ENCODE data around the gene LSP1. TPM values are rescaled to one million over a fixed set of nuclear protein-coding genes. Genes with fewer than 3 reads are reported as not detected.

LSP1 gene
- total and polyA plus RNA-seq, 2 experiments from 2014 or later, result 29.9 to 47.0 TPM

DNA sequence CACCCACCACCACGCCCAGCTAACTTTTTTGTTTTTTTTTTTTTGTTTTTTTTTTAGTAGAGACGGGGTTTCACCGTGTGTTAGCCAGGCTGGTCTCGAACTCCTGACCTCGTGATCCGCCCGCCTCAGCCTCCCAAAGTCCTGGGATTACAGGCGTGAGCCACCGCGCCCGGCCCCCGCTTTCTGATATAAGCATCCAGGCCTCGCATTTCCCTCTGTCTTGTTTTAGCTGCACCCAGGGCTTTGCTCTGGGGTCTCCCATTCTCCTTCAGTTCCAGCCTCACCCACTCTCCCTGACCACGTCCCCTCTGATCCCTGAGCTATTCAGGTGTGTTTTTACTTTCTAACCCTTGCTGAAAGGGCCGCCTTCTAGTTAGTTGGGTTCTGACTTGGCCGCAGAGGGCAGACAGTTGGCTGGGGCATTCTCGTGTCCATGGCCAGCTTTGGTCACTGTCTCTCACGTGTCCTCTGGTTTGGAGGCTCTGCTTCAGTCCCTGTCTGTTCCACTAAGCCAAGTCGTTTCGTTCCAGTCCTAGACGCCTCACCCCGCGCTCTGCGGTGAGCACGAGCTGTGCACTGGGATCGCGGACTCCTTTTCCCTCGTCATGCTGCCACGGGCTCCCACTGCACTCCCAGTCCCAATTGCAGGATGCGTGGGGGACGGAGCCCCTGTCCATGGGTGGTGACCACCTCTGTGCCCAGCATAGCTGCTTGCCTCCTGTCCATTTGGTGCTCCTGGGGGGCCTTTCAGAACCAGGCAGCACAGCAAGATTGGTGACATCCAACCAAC, 60.6 kb downstream of the LSP1 start:
- no peak overlapping the region for H3K4me3 ChIP-seq
- H3K4me2 ChIP-seq, result no peak overlapping the region
- no peaks in the 10 kb centered on the region for H3K9me3 ChIP-seq (ENCODE audit: low read depth)
- DNase-seq (ENCODE audit: low spot score), result no peak
- H3K36me3 ChIP-seq (replicated peaks; ENCODE audit: insufficient read depth, low read depth), result no peaks in the 10 kb centered on the region
- H3K79me2 ChIP-seq, result no peaks in the 10 kb centered on the region
- TF ChIP-seq, protein P1, sequence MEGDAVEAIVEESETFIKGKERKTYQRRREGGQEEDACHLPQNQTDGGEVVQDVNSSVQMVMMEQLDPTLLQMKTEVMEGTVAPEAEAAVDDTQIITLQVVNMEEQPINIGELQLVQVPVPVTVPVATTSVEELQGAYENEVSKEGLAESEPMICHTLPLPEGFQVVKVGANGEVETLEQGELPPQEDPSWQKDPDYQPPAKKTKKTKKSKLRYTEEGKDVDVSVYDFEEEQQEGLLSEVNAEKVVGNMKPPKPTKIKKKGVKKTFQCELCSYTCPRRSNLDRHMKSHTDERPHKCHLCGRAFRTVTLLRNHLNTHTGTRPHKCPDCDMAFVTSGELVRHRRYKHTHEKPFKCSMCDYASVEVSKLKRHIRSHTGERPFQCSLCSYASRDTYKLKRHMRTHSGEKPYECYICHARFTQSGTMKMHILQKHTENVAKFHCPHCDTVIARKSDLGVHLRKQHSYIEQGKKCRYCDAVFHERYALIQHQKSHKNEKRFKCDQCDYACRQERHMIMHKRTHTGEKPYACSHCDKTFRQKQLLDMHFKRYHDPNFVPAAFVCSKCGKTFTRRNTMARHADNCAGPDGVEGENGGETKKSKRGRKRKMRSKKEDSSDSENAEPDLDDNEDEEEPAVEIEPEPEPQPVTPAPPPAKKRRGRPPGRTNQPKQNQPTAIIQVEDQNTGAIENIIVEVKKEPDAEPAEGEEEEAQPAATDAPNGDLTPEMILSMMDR (IDR thresholded peaks at IDR 0.05; ENCODE audit: poor library complexity), result no peak
- TF ChIP-seq EZH2phosphoT487 (IDR thresholded peaks at IDR 0.05; ENCODE audit: low read depth, severe bottlenecking, unreplicated experiment) (no peak), EZH2 (IDR thresholded peaks at IDR 0.05; ENCODE audit: borderline replicate concordance) (no peak)
- H3K4me1 ChIP-seq (ENCODE audit: insufficient read depth), result peaks cover 6% of the 10 kb centered on the region
- H3K27me3 ChIP-seq, result no peaks in the 10 kb centered on the region
- H4K20me1 ChIP-seq (ENCODE audit: insufficient read depth, poor library complexity, severe bottlenecking), result no peaks in the 10 kb centered on the region
- 97% methylated on average over 29 of the region's 31 CpGs for WGBS (ENCODE audit: low lambda C conversion rate, missing lambda C conversion rate)
- H3K27ac ChIP-seq, result no peak overlapping the region
- no peak overlapping the region for H2AFZ ChIP-seq
- no peaks in the 10 kb centered on the region for H3K9me2 ChIP-seq (replicated peaks; ENCODE audit: insufficient read depth)

DNA sequence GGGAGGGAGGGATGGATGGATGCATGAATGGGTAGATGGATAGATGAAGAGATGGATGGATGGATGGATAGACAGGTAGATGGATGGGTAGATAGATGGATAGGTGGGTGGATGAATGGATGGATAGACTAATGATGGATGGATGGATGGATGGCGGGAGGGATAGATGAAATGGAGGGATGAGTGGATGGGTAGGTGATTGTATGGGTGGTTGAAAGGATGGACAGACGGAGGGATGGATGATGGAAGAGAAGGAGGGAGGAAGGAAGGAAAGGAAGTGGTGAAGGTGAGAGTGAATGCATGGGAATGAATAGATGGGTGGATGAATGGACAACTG, 62.9 kb downstream of the LSP1 start:
- Histone ChIP-seq H3K4me3 (no peak overlapping the region), H3K27ac (no peak overlapping the region), H3K4me2 (no peak overlapping the region), H3K79me2 (no peaks in the 10 kb centered on the region), H3K36me3 (replicated peaks; ENCODE audit: insufficient read depth, low read depth) (no peaks in the 10 kb centered on the region), H3K9me3 (ENCODE audit: low read depth) (no peaks in the 10 kb centered on the region), H3K4me1 (ENCODE audit: insufficient read depth) (no peaks in the 10 kb centered on the region), H3K9me2 (replicated peaks; ENCODE audit: insufficient read depth) (no peaks in the 10 kb centered on the region), H2AFZ (no peak overlapping the region), H4K20me1 (ENCODE audit: insufficient read depth, poor library complexity, severe bottlenecking) (no peaks in the 10 kb centered on the region), H3K27me3 (no peaks in the 10 kb centered on the region)
- 100% methylated on average over 2 of the region's 2 CpGs for whole genome bisulfite sequencing (ENCODE audit: low lambda C conversion rate, missing lambda C conversion rate)
- no peak for TF ChIP-seq EZH2 (IDR thresholded peaks at IDR 0.05; ENCODE audit: borderline replicate concordance)
- no peak for DNase-seq (ENCODE audit: low spot score)

DNA sequence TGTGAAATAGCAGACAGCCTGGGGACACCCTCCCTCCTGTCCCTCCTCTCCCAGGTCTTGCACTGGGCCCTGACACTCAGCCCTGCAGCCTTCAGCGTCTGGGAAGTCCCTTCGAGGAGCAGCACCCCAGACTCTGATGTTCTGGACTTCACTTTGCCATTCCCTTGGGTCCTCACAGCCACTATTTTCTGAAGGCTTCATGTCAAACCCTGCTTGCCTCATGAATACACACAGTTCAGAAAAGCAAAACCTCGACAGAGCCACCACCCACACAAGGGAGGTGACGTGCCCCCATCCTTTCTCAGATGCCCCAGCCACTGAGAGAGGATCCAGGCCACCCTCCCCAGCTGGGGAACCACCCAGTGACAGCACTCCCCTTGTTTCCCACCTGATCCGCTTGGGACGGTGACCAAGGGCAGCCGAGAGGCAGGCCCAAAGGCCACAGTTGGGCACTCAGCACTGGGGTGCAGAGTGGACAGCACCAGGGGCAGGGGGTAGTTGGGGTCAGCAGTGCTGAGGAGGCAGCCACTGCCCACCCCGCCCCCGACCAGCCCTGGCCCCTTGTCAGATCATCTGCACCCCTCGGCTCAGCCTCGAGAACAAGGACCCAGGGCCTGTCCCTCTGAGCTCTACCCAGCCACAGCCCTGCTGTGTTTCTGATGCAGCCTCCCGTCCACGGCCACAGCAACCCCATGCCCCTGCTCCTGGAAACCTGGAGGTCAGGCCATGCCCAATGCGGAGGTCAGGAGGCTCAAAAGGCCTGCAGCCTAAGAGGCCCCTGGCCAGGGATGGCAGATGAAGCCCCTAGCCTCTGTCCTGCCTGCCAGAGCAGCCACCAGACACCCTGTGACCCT, 63.5 kb downstream of the LSP1 start:
- H4K20me1 ChIP-seq (ENCODE audit: insufficient read depth, poor library complexity, severe bottlenecking), result no peaks in the 10 kb centered on the region
- no peaks in the 10 kb centered on the region for H3K36me3 ChIP-seq (replicated peaks; ENCODE audit: insufficient read depth, low read depth)
- H3K4me1 ChIP-seq (ENCODE audit: insufficient read depth), result no peaks in the 10 kb centered on the region
- no peak overlapping the region for H3K27ac ChIP-seq
- H3K9me2 ChIP-seq (replicated peaks; ENCODE audit: insufficient read depth), result no peaks in the 10 kb centered on the region
- H3K79me2 ChIP-seq, result no peaks in the 10 kb centered on the region
- H2AFZ ChIP-seq, result no peak overlapping the region
- WGBS (ENCODE audit: low lambda C conversion rate, missing lambda C conversion rate), result 89% methylated on average over 14 of the region's 14 CpGs
- H3K4me2 ChIP-seq, result no peak overlapping the region
- TF ChIP-seq EZH2phosphoT487 (IDR thresholded peaks at IDR 0.05; ENCODE audit: low read depth, severe bottlenecking, unreplicated experiment) (no peak), EZH2 (IDR thresholded peaks at IDR 0.05; ENCODE audit: borderline replicate concordance) (no peak)
- TF ChIP-seq, protein P1 (IDR thresholded peaks at IDR 0.05; ENCODE audit: poor library complexity), result no peak
- DNase-seq (ENCODE audit: low spot score), result no peak
- no peaks in the 10 kb centered on the region for H3K27me3 ChIP-seq
- no peak overlapping the region for H3K4me3 ChIP-seq
- H3K9me3 ChIP-seq (ENCODE audit: low read depth), result no peaks in the 10 kb centered on the region

DNA sequence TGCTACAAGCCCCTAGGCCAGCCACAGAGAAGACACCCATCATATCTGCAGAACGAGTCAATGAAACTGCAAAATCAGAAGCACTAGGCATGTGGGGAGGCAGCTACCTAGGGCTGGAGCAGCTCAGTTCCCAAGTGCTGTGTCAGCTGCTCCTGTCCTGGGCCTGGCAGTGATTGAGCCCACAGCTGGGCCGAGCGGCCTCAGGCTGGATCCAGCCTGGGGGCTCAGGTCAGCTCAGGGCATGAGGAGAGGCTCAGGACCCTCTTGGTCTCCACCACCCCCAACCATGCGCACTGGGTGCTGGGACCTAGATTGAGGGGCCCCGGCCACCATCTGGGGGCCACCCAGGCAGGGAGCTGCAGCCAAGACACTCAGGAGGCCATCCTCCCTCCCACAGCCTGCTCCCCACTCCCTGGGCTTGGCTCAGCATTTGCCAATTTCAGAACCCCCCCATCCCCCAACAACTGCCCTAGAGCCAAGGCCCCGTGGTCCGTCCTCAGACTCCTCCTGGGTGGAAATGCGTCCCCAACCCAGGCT, 64.2 kb downstream of the LSP1 start:
- Histone ChIP-seq H3K4me3 (no peak overlapping the region), H3K36me3 (replicated peaks; ENCODE audit: insufficient read depth, low read depth) (no peaks in the 10 kb centered on the region), H3K27me3 (no peaks in the 10 kb centered on the region), H3K79me2 (no peaks in the 10 kb centered on the region), H4K20me1 (ENCODE audit: insufficient read depth, poor library complexity, severe bottlenecking) (no peaks in the 10 kb centered on the region), H3K9me2 (replicated peaks; ENCODE audit: insufficient read depth) (no peaks in the 10 kb centered on the region), H2AFZ (no peak overlapping the region), H3K9me3 (ENCODE audit: low read depth) (no peaks in the 10 kb centered on the region), H3K4me1 (ENCODE audit: insufficient read depth) (no peaks in the 10 kb centered on the region), H3K27ac (no peak overlapping the region), H3K4me2 (no peak overlapping the region)
- TF ChIP-seq, protein P1 (IDR thresholded peaks at IDR 0.05; ENCODE audit: poor library complexity), result no peak
- no peak for TF ChIP-seq EZH2 (IDR thresholded peaks at IDR 0.05; ENCODE audit: borderline replicate concordance)
- TF ChIP-seq EZH2phosphoT487 (IDR thresholded peaks at IDR 0.05; ENCODE audit: low read depth, severe bottlenecking, unreplicated experiment), result no peak
- 82% methylated on average over 6 of the region's 8 CpGs for WGBS (ENCODE audit: low lambda C conversion rate, missing lambda C conversion rate)
- DNase-seq (ENCODE audit: low spot score), result no peak
